ENCODE measurements around the gene ATG7.
"Not testable (repeated sequence)": the region's sequence is repeated elsewhere in the genome, so short reads cannot be mapped to it uniquely, and the experiment has no call there.

The ATG7 gene

DNA sequence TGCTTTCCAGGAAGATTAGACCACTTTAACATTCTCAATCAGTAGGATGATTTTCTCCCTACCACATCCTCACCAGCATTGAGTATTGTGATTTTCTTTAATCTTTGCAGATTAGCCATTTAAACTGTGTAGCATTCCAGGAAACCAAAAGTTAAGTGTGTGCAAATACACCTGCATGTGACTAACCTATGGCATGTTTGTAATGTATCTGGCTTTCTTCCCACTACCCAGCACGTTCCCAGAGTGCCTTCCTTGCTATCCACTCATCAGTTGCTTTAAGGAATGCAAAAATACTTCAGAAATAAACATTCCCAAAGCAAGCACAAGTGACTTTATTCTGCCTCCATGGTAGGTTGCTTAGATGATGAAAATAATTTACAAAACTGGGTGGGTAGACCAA is 74.2 kb downstream of the ATG7 start:
- TF ChIP-seq, protein P1, sequence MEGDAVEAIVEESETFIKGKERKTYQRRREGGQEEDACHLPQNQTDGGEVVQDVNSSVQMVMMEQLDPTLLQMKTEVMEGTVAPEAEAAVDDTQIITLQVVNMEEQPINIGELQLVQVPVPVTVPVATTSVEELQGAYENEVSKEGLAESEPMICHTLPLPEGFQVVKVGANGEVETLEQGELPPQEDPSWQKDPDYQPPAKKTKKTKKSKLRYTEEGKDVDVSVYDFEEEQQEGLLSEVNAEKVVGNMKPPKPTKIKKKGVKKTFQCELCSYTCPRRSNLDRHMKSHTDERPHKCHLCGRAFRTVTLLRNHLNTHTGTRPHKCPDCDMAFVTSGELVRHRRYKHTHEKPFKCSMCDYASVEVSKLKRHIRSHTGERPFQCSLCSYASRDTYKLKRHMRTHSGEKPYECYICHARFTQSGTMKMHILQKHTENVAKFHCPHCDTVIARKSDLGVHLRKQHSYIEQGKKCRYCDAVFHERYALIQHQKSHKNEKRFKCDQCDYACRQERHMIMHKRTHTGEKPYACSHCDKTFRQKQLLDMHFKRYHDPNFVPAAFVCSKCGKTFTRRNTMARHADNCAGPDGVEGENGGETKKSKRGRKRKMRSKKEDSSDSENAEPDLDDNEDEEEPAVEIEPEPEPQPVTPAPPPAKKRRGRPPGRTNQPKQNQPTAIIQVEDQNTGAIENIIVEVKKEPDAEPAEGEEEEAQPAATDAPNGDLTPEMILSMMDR (conservative IDR thresholded peaks at IDR 0.05; ENCODE audit: low read depth, low read length) = no peak
- H3K4me3 ChIP-seq (ENCODE audit: low read length) = no peak overlapping the region
- DNase-seq (ENCODE audit: low read depth) = no peak

DNA sequence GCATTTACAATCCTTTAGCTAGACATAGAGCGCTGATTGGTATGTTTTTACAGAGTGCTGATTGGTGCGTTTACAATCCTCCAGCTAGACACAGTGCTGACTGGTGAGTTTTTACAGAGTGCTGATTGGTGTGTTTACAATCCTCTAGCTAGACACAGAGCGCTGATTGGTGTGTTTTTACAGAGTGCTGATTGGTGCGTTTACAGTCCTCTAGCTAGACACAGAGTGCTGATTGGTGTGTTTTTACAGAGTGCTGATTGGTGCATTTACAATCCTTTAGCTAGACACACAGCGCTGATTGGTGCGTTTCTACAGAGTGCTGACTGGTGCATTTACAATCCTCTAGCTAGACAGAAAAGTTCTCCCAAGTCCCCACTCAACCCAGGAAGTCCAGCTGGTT is 76.7 kb downstream of the ATG7 start:
- not testable (repeated sequence) for H3K4me3 ChIP-seq (ENCODE audit: low read length); DNase-seq (ENCODE audit: low read depth)

DNA sequence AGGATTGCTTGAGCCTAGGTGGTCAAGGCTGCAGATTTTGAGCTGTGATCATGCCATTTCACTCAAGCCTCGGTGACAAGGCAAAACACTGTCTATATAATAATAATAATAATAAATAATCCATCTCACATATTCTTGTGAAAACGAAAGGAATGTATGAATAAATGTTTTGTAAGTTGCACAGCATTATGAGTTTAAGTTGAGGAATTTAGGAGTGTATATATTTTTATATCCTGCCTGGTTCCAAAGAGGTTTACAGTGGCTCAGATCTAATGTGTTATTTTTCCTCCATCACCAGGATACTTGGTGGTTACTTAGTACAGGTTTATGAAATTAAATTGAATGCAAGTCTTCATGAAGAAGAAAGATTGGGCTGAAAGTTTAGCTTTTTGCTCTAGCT is 77.2 kb downstream of the ATG7 start:
- TF ChIP-seq, protein P1 (conservative IDR thresholded peaks at IDR 0.05; ENCODE audit: low read depth, low read length) = no peak
- no peak overlapping the region for H3K4me3 ChIP-seq (ENCODE audit: low read length)
- DNase-seq (ENCODE audit: low read depth) = no peak

DNA sequence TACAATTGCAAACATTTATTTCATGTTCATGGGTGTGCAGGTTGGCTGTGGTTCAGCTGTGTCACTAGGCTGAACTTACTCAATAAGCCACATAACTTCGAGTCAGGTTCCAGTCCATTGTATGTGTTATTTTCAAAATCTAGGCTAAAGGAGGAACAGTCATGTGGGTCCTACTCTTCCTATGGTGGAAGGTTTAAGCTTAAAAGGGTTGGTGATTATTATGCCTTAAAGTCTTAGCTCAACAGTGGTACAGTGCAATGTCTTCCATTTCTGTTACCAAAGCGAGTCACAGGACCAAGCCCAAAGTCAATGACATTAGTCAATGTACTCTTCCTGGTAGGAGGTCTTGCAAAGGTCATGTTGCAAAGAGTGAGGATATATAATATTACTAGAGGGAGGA is 78.2 kb downstream of the ATG7 start:
- DNase-seq (ENCODE audit: low read depth) = no peak
- TF ChIP-seq, protein P1 (conservative IDR thresholded peaks at IDR 0.05; ENCODE audit: low read depth, low read length) = no peak
- H3K4me3 ChIP-seq (ENCODE audit: low read length) = no peak overlapping the region

DNA sequence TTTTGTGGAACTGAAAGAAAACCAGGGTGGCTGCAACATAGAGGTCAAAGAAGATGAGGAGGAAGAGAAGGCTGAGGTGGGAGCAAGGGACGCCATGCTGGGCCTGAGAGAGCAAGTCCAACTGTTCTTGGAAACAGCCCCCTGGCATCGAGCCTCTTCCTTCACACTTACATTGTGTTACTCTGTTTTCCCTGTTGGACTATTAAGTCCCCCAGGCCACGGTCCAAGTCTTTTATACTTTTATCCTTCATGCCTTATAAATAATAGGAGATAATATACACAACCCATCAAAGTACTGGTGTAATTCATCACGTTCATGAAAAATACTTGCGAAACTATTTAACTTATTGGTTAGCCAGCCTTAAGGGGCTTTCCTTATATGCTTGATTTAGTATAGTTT is 79.3 kb downstream of the ATG7 start:
- no peak for DNase-seq (ENCODE audit: low read depth)
- TF ChIP-seq, protein P1 (conservative IDR thresholded peaks at IDR 0.05; ENCODE audit: low read depth, low read length) = no peak
- H3K4me3 ChIP-seq (ENCODE audit: low read length) = no peak overlapping the region

DNA sequence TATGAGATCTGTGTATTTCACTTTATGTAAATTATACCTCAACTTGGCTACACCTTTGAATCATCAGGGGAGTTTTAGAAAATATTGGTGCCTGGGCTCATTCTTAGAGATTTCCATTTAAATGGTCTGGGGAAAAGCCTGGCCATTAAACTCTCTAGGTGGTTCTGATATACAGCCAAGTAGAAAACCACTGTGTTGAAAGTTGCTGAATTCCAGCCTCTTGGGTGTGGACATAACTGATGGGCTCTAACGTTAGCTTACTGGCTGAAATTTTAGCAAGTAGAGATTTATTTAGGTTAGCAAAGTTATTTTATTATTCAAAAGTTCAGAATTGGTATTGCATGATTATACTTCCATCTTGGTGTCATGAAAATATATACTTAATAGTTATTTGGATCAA is 84.1 kb downstream of the ATG7 start:
- TF ChIP-seq, protein P1 (conservative IDR thresholded peaks at IDR 0.05; ENCODE audit: low read depth, low read length) = no peak
- no peak for DNase-seq (ENCODE audit: low read depth)
- no peak overlapping the region for H3K4me3 ChIP-seq (ENCODE audit: low read length)

DNA sequence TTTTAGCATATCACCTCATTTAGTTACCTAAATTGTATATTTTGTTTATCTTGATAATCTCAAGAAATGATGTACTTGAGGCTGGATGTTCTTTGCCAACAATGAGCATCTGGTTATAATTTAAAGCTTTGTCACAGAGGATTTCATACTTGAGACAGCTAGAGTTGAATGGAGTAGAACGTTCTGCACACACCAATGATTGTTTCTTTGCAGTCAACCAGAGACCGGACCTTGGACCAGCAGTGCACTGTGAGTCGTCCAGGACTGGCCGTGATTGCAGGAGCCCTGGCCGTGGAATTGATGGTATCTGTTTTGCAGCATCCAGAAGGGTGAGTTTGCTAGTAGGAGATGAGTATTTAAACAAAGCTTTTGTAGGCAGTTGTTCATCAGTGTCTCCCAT is 90.4 kb downstream of the ATG7 start:
- TF ChIP-seq, protein P1 (conservative IDR thresholded peaks at IDR 0.05; ENCODE audit: low read depth, low read length) = no peak
- no peak overlapping the region for H3K4me3 ChIP-seq (ENCODE audit: low read length)
- no peak for DNase-seq (ENCODE audit: low read depth)

DNA sequence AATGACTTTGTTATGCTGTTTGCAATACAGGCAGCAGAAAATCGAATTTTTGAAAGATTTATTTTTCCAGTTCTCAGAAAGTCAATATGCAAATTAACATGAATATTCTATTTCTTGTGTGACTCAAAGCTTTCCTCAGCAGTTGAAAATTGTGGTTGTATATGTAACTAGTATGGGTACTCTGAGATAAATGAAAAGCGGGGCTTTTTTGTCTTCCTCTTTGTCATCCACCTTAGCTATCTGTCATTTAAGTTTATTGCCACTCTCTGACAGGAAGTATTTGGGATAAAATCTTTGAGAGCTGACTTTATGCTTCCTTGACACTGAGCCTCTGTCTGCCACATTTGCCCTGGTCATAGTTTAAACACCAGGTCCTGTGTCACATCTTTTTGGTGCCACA is 91.5 kb downstream of the ATG7 start:
- no peak overlapping the region for H3K4me3 ChIP-seq (ENCODE audit: low read length)
- no peak for DNase-seq (ENCODE audit: low read depth)
- TF ChIP-seq, protein P1 (conservative IDR thresholded peaks at IDR 0.05; ENCODE audit: low read depth, low read length) = no peak
